EL (cell line): ENCODE results near the gene BZW1.

Experiments used
- DNase-seq: peaks from one replicate; pipeline ENCODE4 v3.0.0-alpha.2; 2016

Gene BZW1

DNA sequence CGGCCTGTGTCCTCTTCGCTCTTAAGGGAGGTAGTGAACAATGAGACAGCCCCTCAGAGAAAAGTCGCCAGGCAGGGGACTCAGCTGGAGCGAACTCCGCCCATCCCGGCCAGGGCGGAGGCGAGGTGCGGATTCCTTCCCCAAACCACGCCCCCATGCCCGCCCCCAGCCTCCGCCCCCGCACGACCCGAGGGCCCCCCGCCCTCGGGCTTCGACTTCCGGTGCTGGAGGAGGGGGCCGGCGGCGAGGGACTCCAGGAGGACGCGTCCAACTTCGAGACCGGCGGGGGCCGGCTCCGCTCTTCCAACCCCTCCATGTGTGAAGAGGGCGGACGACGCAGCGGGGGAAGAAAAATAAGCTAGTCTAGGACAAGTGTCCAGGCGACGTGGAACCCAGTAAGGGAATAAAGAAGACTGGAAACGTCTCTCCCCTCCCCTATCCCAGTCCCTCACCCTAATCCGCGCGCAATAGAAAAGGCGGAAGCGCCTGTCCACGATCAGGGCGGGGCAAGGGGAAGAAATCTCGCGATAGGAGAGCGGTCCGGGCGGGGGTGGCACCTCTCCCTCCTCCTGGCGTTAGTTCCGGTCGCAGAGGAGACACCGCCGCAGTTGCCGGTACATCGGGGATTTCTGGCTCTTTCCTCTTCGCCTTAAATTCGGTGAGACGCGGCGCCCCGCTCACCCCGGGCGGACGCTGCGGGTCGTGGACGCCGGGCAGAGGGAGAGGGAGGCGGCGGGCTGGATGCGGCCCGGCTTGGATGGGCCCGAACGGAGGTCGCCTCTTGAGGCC lies at the start of gene BZW1:
BZW1 (plus strand) TSS at position 578 of the 789 bp plus-strand sequence. CDS start 1,308 bp downstream, outside the sequence.
- peak; percentile 97 for DNase-seq

DNA sequence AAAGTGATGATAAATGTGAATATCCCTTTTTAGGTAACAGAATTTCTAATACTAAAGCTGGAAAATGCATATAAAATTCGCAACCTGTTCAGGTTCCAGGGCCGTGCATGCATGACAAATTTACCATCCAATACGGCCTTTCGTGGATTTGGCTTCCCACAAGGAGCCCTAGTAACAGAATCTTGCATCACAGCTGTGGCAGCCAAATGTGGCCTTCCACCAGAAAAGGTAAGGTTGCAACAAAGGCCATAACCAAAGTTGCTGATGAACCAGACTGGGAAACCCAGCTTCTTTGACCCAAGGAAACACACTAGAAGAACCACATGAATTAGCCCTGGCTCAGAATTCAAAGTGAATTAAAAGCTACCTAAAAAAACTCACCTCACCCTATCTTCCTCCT lies 49.6 kb upstream of the BZW1 start:
- DNase-seq: no peak

DNA sequence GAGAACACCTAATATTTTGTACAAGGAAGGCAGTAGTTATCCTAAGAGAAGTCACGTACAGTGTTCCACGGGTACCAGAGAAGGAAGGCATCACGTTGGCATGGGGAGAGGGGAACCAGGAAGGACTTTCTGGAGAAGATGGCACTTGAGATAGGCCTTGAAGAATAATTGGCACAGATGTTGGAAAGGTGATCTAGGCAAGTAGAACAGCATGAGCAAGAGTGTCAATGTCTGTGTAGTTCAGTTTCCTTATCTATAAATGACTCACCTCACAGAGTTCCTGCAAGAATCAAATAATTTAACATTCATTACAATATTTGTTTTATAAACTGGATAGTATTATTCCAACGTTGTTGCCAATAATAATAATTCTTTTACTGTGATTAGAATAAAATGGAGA lies 48.3 kb upstream of the BZW1 start:
- no peak for DNase-seq

DNA sequence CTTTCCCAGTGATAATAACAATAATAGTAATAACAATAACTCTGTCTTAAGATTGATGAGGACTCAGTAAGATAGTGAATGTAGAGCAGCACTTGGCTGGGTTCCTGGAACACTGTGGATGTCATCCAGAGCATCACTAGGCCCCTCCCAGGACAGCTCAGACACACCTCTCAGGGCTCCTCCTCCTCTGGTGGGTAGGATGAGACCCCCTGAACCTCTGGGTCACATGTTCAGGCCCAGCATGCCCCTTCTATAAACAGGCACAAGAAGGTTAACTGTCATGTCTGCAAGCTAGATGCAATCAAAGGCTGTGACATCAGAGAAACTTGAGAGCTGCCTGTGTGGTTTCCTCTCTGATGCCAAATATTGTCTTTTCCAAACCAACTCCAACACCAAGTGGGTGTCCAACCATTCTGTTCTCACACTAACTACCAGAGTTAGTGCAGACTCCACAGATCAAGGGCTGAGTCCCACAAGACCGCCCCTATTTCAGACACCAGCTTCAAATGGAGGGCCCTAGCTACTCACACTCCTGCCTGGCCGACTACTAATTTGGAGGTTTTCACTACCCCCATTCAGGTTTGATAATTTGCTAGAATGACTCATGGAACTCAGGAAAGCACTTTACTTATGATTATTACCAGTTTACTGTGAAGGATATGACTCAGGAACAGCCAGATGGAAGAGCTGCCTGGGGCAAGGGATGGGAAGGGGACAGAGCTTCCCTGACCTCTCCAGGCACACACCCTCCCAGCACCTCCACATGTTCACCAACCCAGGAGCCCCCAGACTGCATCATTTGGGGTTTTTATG lies 46.4 kb upstream of the BZW1 start:
- peak; percentile 95 for DNase-seq

DNA sequence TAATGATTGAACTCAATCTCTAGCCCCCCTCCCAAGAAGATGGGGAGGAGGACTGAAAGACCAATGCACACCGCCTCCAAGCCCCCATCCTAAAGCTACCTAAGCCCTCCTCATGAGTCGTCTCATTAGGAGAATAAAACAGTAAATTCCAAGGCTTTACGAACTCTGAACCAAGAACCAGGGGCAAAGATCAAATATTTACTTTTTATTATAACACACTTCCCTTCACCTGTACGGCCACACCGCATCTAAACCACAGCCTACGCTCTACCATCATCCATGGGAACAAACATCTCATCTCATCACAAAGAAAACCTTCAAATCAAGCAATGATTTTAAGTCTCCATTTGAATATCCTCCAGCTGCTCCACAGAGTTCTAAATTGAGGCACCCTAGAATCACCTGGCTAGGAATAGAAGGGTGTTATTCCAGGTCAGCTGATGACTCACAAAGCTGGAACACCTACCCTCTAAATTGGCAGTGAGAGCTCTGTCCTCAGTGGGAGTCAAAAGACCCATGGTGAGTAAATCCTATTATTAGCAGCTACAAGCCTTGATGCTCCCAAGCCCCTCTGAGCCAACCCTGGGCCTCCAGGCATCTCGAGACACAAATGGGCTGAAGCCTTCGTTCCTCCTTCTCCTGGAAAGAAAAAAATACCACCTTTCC lies 45.6 kb upstream of the BZW1 start:
- DNase-seq: no peak

DNA sequence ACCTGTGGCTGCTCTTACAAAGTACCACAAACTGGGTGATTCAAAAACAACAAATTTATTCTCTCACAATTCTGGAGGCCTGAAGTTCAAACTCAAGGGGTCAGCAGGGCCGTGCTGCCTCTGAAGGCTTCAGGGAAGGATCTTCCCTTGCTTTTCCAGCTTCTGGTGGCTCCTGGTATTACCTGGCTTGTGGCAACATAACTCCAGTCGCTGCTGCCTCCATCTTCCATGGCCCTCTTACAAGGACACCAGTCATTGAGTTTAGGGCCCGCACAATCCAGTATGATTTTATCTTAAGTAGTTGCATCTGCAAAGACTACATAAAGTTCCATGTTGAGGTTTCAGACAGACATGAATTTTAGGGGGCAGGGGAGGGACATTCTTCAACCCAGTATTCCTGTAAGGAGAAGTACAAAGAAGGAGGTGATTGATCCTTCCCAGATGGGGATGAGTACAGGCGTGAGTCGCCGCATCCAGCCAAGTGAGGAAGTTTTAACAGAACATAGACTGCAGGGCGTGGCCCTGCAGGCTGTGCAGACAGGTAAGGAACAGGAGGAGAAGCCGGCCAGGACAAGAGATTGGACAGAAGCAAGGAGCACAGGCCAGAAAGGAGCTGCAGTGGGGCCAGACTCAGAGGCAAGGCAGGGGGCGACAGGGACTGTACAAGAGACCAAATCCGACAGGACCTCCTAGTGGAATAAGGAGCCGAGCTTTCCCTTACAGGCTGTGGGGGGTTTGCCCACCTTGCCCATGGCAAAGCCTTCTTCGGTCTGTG lies 44.4 kb upstream of the BZW1 start:
- no peak for DNase-seq

DNA sequence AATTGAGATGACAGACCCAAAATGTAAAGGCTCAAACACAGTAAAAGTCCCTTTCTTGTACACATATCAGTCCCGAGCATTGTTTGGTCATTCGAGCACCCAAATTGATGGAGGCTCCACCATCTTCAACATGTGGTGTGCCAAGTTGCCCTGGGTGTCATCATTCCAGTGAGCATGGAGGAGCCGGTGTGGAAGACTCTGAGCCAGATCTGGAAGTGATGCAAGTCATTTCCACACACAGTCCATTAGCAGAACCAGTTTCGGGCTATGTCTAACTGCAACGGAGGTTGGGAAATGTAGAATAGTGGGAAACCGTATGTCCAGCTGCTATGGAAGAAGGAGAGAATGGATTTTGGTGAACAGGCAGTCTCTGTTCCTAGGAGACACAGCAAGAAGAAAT lies 40.9 kb upstream of the BZW1 start:
- no peak for DNase-seq

DNA sequence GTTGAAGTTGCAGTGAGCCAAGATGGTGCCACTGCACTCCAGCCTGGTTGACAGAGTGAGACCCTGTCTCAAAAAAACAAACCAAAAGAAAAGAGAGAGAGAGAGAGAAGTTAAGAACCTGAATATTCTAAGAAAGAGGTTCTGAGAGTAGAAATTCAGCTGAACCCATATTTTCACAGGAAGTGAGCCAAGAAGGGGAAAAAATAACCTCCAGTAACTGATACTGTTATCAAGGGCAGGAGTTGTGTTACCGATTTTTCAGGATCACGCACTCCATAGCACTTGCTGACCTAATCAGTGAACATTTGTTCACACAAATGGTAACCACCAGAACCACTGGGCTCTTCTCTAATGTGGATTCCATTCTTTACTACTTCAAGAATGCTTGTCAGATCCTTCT lies 39.1 kb upstream of the BZW1 start:
- DNase-seq: no peak

DNA sequence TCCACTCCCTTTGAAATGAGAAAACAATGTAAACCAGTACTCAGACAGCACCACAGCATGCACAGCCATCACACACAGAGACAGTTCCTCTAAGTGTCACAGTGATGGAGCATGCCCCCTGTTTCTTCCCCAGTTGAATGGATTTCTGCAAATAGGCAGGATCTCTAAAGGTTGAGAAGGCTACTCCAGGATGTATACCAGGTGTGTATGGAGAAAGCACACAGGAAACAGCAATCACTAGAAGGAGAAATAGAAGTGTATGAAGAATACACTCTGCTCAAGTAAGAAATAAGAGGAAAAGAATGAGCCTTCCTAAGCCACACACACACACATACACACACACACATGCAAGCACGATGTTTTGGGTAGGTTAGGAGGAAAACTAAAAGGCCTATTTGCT lies 38.6 kb upstream of the BZW1 start:
- no peak for DNase-seq

DNA sequence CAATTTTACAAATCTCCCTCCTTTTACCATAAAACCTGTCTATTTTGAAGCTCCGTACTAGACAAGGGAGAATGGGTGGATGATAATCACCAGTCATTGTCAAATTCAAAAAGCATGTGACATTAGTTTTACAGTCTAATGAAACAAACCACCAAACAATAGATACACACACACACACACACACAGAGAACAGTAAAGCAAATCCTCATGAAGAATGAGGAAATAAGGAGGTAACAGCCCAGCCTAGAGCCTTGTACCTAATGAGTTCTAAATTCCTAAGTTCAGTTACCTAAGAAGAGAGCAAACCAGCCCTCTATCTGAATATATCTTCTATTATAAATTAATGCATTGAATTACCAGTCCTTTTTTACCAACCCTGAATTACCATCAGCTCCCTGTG lies 36.8 kb upstream of the BZW1 start:
- no peak for DNase-seq

DNA sequence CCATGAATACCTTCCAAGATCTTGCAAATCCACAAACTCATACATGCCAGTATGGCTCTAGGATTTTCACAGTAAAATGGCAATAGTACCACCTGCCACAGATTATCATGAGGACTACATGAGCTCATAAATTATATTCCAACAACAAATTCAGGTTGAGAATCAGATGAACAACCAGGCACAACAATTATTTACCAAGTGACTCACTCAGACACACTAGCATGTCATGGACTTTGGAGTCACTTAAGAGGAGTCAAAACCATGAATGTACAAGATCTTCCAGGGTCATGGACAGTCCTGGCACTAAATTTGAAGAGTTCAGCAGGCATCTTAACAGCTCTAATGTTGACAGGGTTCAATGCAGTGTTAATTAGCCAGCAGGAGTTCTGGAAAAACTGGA lies 34.4 kb upstream of the BZW1 start:
- DNase-seq: no peak

DNA sequence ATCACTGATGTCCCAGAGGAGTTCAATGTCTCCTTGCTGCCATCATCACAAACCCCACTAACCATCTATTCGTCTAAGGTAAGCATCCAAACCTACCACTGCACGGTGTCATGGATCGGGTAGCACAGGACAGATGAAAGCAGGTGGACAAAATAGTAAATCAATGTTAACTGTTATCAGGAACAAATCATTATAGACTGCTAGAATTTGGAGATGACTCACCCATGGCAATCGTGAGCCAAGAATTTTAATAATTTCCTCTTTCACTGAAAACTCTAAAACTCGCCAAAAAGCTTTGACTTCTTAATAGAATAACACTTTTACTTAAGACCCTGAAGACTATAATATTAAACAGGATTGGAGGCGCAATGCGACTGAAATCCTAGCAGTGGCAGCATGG lies 33.7 kb upstream of the BZW1 start:
- peak; percentile 44 for DNase-seq

DNA sequence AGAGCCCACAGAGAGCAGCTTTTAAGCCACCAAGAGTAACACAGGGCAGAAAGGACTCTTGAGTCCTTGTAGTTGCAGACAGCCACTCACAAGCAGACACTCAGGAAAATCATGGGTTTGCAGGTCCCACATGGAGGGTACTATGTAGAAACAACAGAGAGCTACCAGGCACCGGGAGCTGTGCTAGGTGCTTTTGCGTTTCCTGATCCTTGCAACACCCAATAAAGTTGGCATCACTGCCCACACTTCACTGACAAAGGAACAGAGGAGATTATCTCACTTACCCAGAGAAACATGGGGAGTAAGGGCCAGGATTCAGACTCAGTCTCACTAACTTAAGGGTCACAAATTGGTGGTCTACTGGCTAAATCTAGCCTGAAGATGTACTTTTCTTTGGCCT lies 32.5 kb upstream of the BZW1 start:
- DNase-seq: no peak

DNA sequence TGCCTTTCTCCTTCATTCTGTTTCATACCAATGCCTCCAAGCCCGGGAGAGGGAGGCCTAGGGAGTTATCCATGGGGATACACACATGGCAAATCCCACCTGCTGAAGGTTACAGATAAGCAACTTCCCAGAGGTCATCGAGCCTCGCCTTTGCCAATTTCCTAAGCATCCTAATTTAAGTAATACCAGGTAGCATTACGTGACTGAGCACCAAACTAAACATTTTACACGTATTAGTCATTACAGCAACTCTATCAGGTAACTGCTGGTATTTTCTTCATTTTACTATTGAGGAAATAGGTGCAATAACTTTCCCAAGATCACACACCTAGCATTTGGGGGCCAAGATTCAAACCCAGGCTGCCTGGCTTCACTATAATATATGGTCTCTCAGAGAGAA lies 30.1 kb upstream of the BZW1 start:
- no peak for DNase-seq

DNA sequence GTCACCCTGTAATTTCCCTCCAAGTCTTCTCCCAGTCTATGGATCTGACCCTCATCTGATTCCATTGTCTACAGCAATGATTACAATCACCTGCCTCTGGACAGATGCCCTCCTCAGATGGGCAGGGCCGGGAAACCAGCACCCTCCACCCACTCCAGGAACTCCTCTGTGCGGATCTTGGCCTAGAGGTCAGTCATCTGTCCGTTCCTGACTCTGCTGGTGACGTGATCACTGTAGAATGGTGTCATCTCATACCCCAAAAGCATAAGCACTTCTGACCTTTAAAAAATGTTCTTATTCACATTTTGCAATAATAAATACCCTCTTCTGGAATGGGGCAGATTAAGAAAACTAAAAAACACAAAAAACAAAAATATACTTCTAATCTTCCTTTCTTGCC lies 29.5 kb upstream of the BZW1 start:
- DNase-seq: peak; percentile 63

DNA sequence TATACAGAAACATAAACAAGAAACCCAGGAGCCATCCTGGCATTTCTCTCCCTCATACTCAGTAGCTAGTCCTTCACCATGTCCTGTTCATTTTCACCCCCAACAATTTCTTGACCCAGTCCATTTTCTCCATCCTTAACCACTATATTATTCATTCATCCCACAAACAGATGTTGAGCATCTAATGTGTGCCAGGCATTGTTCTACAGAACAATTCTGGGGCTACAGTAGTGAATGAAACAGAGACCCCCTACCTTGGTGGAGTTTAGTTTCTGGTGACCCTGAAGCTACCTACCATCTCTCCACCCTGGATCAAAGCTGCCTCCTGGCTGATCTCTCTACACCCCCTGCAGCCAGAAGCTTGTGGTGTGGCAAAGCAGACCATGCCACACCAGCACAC lies 27.5 kb upstream of the BZW1 start:
- DNase-seq: no peak

DNA sequence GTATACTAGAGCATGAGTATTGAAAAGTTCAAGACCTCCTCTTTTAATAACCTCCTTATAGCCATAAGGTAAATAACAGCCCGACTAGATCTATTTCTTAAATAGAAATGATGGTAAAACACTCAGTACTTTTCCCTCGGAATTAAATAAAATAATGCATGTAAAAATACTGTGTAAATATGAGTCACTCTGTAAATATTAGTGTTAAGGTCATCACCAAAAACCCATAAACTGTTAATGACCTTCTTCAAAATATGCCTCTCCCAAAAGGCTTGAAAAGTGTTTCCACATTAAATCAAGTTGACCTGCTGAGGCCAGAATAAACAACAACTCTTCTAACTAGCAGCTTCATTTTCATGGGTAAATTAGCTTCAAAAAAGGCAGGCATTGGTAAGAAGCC lies 25.3 kb upstream of the BZW1 start:
- peak; percentile 60 for DNase-seq

DNA sequence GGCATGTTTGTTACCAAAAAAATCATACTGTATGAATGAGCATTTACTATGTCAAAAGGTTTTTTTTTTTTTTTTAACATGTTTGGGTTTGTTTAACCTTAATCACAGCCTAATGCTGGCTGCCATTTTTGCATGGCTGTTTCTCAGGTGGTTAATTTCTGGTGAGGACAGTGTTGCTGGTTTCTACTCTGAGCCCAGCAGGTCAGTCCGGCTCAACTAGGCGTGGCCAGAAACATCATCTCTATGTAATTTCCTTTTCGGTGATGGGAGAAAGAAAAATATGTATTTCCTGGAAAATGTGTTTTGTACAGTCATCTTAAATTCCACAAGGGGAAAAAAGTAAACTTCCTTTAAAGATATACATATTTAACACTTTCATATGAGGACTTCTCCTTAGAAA lies 24.9 kb upstream of the BZW1 start:
- peak; percentile 88 for DNase-seq

DNA sequence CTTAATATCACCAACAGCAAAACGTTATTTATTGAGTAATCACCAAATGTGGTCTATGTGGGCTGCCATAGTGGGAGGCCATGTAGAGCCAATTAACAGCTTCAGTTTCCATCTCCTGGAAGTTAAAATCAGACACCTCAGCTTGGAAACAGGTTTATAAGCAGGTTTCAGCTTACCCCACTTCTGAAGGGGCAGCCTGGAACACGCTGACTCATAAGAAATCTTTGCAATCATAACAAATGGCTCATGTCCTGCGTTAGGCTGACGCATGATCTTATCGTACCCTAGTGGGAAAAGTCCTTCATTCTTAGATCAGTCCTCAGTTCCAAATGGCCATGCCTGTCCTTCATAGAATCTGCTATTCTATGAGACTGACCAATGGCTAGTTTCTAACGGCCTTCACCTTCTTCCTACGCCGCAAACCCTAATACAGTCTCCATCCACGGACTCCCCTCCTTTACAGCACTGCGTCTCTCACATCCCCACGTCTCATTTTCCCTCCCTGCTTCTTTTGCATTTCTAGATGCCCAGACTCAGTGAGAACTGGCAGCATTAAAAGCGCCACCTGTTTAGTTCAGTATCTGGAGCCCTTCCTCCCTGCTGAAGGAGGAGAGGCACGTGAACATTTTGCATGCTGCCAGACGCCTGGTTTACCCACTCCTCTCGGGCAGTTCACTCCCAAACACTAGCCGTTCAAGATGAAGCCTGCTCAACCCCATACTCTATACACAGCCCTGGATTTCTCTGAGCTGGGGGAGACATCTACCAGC lies 24.2 kb upstream of the BZW1 start:
- peak; percentile 93 for DNase-seq

DNA sequence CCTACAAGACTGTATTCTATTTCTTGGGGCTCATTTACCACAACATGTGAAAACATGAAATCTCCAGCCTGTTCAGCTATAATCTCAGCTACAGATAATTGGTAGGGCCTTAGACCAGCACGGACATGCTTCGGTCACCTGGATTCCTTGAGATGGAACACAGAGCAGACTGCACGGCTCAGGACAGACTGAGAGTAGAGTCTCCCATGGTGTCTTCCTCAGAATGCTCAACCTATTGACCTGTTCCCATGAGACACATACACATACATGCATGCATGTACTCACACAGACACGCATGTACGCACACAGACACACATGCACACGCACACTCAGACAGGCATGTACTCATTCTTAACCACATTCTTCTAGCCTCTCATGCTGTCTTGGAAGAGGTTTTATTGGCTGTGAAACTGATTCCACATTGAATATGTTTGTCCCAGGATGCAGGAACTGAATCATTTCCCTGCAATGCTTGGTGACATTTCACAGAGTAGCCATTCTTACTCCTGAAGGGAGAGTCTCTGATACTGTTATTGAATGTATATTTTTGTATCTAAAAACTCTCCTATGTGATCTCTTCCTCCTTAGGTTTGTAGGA lies 23.5 kb upstream of the BZW1 start:
- peak; percentile 79 for DNase-seq

DNA sequence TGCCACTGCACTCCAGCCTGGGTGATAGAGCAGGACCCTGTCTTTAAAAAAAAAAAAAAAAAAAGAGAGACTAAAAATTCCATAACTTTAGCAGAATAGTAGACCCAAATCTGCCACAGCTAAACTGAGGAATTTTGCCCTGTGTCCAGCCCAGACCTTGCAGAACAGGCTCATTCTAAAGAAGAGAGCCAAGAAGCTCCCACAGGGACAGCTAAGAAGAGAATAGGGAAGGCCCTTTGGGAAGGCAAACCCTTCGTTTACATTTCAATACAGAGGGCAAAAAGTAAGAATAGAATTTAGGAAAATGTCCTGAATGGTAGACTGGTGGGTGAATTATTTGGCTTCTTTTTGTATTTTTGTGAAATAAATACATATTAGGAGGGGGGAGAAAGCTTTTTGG lies 21.5 kb upstream of the BZW1 start:
- DNase-seq: no peak

DNA sequence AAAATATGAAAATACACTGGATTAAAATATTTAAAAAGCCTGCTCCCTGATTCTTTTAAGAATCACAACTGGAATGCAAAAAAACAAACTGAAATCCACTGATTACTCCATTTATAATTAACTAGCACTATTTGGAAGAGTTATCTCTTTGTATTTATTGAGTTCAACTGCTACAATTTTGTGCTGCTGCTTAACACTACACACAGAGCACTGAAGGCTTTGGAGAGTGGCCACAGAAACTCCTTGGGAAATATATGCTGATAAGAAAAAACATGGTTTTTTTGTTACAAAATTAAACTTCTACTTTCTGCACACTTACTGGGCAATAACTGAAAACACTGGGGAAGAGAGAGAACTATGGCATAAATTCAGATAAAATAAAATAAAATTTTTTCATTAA lies 19.8 kb upstream of the BZW1 start:
- DNase-seq: no peak
